Measurements from ENCODE around the gene DRD3. TPM values are rescaled to one million over a fixed set of nuclear protein-coding genes. Genes with fewer than 3 reads are reported as not detected.
A peak's percentile ranks its signal among the peaks of the same experiment; 100 is the strongest.

DRD3 gene
- total RNA-seq, 1 experiment from 2014 or later = 0.17 TPM

DNA sequence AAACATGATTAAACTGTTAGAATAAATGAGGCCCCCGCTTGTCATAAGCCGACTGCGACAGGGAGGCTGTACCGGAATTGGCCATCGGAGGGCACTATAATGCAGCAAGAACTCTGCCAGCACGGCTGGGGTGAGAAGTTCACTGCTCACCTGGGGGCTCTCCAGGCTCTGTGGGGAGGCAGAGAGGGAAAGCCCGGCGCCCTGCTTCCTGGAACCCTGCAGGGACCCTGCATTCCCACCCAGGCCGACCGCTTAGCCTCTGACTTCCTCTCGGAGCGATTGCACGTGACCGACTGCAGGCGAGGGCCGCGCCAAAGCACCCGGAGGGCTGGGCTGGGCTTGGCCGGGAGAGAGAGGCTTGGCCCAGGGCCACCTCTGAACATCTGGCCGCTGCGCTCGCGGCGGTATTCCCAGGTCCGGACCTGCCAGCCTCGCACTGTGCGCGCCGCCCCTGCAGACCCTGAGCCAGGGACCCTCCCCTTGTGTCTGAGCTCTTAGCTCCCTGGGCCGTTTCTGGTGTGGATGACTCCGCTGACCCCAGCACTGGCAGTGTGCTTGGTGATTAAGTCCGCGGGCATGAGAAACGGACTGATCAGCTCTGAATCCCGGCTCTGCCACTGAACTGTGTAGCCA lies 26.2 kb downstream of the DRD3 start (continued):
- TF ChIP-seq, protein P1, sequence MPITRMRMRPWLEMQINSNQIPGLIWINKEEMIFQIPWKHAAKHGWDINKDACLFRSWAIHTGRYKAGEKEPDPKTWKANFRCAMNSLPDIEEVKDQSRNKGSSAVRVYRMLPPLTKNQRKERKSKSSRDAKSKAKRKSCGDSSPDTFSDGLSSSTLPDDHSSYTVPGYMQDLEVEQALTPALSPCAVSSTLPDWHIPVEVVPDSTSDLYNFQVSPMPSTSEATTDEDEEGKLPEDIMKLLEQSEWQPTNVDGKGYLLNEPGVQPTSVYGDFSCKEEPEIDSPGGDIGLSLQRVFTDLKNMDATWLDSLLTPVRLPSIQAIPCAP (CRISPR knock-in tag; IDR thresholded peaks at IDR 0.05) = no peak
- no peak for TF ChIP-seq EMX1 (CRISPR knock-in tag; IDR thresholded peaks at IDR 0.05)
- peak; percentile 83; the same call in 1 of the 2 replicates for TF ChIP-seq SMAD3 (CRISPR knock-in tag; IDR thresholded peaks at IDR 0.05; ENCODE audit: borderline replicate concordance)
- TF ChIP-seq, protein P2, sequence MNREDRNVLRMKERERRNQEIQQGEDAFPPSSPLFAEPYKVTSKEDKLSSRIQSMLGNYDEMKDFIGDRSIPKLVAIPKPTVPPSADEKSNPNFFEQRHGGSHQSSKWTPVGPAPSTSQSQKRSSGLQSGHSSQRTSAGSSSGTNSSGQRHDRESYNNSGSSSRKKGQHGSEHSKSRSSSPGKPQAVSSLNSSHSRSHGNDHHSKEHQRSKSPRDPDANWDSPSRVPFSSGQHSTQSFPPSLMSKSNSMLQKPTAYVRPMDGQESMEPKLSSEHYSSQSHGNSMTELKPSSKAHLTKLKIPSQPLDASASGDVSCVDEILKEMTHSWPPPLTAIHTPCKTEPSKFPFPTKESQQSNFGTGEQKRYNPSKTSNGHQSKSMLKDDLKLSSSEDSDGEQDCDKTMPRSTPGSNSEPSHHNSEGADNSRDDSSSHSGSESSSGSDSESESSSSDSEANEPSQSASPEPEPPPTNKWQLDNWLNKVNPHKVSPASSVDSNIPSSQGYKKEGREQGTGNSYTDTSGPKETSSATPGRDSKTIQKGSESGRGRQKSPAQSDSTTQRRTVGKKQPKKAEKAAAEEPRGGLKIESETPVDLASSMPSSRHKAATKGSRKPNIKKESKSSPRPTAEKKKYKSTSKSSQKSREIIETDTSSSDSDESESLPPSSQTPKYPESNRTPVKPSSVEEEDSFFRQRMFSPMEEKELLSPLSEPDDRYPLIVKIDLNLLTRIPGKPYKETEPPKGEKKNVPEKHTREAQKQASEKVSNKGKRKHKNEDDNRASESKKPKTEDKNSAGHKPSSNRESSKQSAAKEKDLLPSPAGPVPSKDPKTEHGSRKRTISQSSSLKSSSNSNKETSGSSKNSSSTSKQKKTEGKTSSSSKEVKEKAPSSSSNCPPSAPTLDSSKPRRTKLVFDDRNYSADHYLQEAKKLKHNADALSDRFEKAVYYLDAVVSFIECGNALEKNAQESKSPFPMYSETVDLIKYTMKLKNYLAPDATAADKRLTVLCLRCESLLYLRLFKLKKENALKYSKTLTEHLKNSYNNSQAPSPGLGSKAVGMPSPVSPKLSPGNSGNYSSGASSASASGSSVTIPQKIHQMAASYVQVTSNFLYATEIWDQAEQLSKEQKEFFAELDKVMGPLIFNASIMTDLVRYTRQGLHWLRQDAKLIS (CRISPR knock-in tag; IDR thresholded peaks at IDR 0.05; ENCODE audit: borderline replicate concordance) = no peak
- TF ChIP-seq ZNF671 (CRISPR knock-in tag; IDR thresholded peaks at IDR 0.05) = no peak
- TF ChIP-seq, protein P3, sequence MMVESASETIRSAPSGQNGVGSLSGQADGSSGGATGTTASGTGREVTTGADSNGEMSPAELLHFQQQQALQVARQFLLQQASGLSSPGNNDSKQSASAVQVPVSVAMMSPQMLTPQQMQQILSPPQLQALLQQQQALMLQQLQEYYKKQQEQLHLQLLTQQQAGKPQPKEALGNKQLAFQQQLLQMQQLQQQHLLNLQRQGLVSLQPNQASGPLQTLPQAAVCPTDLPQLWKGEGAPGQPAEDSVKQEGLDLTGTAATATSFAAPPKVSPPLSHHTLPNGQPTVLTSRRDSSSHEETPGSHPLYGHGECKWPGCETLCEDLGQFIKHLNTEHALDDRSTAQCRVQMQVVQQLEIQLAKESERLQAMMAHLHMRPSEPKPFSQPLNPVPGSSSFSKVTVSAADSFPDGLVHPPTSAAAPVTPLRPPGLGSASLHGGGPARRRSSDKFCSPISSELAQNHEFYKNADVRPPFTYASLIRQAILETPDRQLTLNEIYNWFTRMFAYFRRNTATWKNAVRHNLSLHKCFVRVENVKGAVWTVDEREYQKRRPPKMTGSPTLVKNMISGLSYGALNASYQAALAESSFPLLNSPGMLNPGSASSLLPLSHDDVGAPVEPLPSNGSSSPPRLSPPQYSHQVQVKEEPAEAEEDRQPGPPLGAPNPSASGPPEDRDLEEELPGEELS (CRISPR knock-in tag; IDR thresholded peaks at IDR 0.05) = peak; percentile 92; the same call in 1 of the 2 replicates
- TF ChIP-seq, protein P4, sequence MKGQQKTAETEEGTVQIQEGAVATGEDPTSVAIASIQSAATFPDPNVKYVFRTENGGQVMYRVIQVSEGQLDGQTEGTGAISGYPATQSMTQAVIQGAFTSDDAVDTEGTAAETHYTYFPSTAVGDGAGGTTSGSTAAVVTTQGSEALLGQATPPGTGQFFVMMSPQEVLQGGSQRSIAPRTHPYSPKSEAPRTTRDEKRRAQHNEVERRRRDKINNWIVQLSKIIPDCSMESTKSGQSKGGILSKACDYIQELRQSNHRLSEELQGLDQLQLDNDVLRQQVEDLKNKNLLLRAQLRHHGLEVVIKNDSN (CRISPR knock-in tag; IDR thresholded peaks at IDR 0.05) = peak; percentile 86
- no peak for TF ChIP-seq ZNF138 (CRISPR knock-in tag; conservative IDR thresholded peaks at IDR 0.05)
- no peak for TF ChIP-seq GRHL2 (CRISPR knock-in tag; IDR thresholded peaks at IDR 0.05; ENCODE audit: insufficient replicate concordance, severe bottlenecking)
- no peak for TF ChIP-seq ZNF317 (CRISPR knock-in tag; IDR thresholded peaks at IDR 0.05; ENCODE audit: borderline replicate concordance, low read depth)
- TF ChIP-seq, protein P5, sequence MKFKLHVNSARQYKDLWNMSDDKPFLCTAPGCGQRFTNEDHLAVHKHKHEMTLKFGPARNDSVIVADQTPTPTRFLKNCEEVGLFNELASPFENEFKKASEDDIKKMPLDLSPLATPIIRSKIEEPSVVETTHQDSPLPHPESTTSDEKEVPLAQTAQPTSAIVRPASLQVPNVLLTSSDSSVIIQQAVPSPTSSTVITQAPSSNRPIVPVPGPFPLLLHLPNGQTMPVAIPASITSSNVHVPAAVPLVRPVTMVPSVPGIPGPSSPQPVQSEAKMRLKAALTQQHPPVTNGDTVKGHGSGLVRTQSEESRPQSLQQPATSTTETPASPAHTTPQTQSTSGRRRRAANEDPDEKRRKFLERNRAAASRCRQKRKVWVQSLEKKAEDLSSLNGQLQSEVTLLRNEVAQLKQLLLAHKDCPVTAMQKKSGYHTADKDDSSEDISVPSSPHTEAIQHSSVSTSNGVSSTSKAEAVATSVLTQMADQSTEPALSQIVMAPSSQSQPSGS (CRISPR knock-in tag; IDR thresholded peaks at IDR 0.05; ENCODE audit: borderline replicate concordance, low read depth) = no peak
- peak; percentile 79 for TF ChIP-seq FOXK1 (CRISPR knock-in tag; IDR thresholded peaks at IDR 0.05)
- TF ChIP-seq, protein P6, sequence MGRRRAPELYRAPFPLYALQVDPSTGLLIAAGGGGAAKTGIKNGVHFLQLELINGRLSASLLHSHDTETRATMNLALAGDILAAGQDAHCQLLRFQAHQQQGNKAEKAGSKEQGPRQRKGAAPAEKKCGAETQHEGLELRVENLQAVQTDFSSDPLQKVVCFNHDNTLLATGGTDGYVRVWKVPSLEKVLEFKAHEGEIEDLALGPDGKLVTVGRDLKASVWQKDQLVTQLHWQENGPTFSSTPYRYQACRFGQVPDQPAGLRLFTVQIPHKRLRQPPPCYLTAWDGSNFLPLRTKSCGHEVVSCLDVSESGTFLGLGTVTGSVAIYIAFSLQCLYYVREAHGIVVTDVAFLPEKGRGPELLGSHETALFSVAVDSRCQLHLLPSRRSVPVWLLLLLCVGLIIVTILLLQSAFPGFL (CRISPR knock-in tag; IDR thresholded peaks at IDR 0.05; ENCODE audit: borderline replicate concordance) = no peak
- TF ChIP-seq NFATC4 (CRISPR knock-in tag; IDR thresholded peaks at IDR 0.05) = no peak
- TF ChIP-seq HMGA2 (CRISPR knock-in tag; IDR thresholded peaks at IDR 0.05) = no peak
- no peak for TF ChIP-seq NR2C2 (CRISPR knock-in tag; IDR thresholded peaks at IDR 0.05)
- TF ChIP-seq TCF7 (CRISPR knock-in tag; IDR thresholded peaks at IDR 0.05; ENCODE audit: low read depth) = no peak
- TF ChIP-seq, protein P7, sequence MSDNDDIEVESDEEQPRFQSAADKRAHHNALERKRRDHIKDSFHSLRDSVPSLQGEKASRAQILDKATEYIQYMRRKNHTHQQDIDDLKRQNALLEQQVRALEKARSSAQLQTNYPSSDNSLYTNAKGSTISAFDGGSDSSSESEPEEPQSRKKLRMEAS (CRISPR knock-in tag; IDR thresholded peaks at IDR 0.05) = peak; percentile 98
- TF ChIP-seq JAZF1 (CRISPR knock-in tag; IDR thresholded peaks at IDR 0.05) = no peak
- TF ChIP-seq ELF4 (CRISPR knock-in tag; IDR thresholded peaks at IDR 0.05; ENCODE audit: low read depth) = no peak
- TF ChIP-seq KAT7 (CRISPR knock-in tag; IDR thresholded peaks at IDR 0.05; ENCODE audit: borderline replicate concordance) = 0 out of 2 replicates have a peak, but pooled peaks have one; percentile 31
- TF ChIP-seq, protein P8, sequence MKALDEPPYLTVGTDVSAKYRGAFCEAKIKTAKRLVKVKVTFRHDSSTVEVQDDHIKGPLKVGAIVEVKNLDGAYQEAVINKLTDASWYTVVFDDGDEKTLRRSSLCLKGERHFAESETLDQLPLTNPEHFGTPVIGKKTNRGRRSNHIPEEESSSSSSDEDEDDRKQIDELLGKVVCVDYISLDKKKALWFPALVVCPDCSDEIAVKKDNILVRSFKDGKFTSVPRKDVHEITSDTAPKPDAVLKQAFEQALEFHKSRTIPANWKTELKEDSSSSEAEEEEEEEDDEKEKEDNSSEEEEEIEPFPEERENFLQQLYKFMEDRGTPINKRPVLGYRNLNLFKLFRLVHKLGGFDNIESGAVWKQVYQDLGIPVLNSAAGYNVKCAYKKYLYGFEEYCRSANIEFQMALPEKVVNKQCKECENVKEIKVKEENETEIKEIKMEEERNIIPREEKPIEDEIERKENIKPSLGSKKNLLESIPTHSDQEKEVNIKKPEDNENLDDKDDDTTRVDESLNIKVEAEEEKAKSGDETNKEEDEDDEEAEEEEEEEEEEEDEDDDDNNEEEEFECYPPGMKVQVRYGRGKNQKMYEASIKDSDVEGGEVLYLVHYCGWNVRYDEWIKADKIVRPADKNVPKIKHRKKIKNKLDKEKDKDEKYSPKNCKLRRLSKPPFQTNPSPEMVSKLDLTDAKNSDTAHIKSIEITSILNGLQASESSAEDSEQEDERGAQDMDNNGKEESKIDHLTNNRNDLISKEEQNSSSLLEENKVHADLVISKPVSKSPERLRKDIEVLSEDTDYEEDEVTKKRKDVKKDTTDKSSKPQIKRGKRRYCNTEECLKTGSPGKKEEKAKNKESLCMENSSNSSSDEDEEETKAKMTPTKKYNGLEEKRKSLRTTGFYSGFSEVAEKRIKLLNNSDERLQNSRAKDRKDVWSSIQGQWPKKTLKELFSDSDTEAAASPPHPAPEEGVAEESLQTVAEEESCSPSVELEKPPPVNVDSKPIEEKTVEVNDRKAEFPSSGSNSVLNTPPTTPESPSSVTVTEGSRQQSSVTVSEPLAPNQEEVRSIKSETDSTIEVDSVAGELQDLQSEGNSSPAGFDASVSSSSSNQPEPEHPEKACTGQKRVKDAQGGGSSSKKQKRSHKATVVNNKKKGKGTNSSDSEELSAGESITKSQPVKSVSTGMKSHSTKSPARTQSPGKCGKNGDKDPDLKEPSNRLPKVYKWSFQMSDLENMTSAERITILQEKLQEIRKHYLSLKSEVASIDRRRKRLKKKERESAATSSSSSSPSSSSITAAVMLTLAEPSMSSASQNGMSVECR (CRISPR knock-in tag; IDR thresholded peaks at IDR 0.05; ENCODE audit: borderline replicate concordance) = 0 out of 2 replicates have a peak, but pooled peaks have one; percentile 85
